ENCODE results near the gene DLK2. TPM values are rescaled to one million over a fixed set of nuclear protein-coding genes. Genes with fewer than 3 reads are reported as not detected.
"Not testable (repeated sequence)": the region's sequence is repeated elsewhere in the genome, so short reads cannot be mapped to it uniquely, and the experiment has no call there.

Gene DLK2
- total RNA-seq, 1 experiment from 2014 or later: 1.5 TPM

DNA sequence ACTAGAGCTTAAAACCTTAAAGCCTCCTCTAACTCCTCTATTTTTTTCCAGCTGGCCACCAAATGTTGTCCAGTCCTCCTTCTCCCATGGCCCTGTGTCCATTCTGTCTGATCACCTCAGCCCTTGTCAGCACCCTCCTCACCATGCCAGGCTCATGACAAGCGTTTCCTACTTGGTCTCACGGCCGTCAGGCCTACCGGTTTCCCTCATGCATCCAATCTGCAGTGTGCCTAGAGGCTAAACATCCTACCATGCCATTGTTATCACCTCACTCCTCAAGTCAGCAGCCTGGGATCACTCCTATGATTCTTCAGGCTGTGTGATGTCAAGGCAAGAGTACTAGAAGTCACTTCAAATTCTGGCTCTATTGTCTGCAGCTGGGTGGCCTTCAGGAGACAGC is 12.4 kb upstream of the DLK2 start:
- Histone ChIP-seq H3K9me3 (no peaks in the 10 kb centered on the region), H3K27me3 (no peaks in the 10 kb centered on the region), H3K4me3 (no peak overlapping the region), H3K36me3 (no peaks in the 10 kb centered on the region)
- DNase-seq: no peak

DNA sequence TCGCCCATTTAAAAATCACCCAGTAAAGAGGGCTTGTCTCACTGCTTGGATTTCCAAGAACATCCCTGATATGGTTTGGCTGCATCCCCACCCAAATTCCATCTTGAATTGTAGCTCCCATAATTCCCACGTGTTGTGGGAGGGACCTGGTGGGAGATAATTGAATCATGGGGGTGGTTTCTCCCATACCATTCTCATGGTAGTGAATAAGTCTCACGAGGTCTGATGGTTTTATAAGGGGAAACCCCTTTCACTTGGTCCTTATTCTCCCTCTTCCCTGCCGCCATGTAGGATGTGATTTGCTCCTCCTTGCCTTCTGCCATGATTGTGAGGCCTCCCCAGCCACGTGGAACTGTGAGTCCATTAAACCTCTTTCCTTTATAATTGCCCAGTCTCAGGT is 11.9 kb upstream of the DLK2 start:
- H3K36me3 ChIP-seq, DNase-seq, H3K4me3 ChIP-seq, H3K27me3 ChIP-seq, H3K9me3 ChIP-seq: not testable (repeated sequence)

DNA sequence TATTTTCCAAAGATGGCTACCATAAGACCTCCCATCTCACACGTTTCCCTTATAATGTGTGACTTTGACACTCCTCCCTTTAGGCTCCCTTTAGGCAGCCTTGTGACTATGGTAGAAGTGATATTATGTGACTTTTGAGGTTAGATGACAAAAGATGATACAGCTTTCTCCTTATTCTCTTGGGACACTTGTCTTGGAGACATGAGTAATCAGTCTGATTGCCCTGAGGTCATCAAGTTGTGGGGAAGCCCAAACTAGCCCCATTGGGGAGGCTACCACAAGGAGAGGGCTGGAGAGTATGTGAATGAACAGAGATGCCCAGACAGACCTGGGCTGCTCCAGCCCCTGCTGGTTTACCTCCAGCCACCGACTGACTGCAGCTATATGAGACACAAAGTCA is 10.6 kb upstream of the DLK2 start:
- no peaks in the 10 kb centered on the region for H3K27me3 ChIP-seq
- DNase-seq: no peak
- no peak overlapping the region for H3K4me3 ChIP-seq
- no peaks in the 10 kb centered on the region for H3K36me3 ChIP-seq
- H3K9me3 ChIP-seq: no peaks in the 10 kb centered on the region

DNA sequence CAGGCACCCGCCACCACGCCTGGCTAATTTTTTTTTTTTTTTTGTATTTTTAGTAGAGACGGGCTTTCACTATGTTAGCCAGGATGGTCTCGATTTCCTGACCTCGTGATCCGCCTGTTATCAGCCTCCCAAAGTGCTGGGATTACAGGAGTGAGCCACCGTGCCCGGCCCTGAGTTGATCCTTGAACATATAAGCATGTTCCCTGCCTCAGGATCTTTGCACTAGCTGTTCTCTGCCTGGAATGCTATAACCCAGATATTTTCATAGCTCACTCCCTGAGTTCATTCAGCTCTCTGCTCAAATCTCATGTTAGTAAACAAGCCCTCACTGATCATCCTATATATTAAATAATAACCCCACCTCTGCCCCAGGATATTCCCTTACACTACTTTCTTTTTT is 9.0 kb upstream of the DLK2 start:
- DNase-seq: no peak
- Histone ChIP-seq H3K36me3 (no peaks in the 10 kb centered on the region), H3K9me3 (no peaks in the 10 kb centered on the region), H3K4me3 (no peak overlapping the region), H3K27me3 (no peaks in the 10 kb centered on the region)

DNA sequence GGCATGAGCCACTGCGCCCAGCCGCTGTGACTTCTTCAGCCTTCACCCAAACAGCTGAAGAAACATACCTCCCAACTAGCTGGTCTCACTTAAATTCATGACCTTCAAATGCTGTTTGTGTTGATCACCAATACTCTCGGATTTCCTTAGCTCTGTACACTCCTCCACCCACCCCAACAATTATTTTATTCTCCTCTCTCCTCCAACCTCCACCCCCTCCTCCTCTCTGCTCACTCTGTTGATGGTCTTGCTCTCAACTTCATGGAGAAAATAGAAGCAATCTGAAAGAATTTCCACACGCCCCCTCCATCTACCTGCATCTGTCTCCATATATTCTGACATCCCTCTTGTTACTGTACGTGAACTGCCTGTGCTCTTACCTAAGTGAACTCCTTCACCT is 6.6 kb upstream of the DLK2 start:
- Histone ChIP-seq H3K27me3 (no peaks in the 10 kb centered on the region), H3K36me3 (no peaks in the 10 kb centered on the region), H3K9me3 (no peaks in the 10 kb centered on the region), H3K4me3 (no peak overlapping the region)
- no peak for DNase-seq

DNA sequence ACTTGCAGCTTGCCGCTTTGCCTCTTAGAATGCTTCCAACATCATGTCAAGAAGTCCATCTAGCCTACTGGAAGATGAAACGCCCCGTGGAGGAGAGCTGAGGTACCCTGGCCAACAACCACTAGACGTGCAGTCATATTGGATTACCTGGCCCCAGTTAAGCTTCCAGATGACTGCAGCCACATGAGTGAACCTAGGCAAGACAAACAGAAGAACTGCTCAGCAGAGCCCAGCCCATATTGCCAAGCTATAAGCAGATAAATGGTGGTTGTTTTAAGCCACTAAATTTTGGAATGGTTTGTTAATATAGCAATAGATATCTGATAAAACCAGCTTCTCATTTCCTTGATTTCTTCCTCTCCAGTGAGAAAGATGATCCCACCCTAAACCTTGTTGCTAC is 4.7 kb upstream of the DLK2 start:
- Histone ChIP-seq H3K4me3 (no peak overlapping the region), H3K36me3 (no peaks in the 10 kb centered on the region), H3K9me3 (no peaks in the 10 kb centered on the region), H3K27me3 (peaks cover 8% of the 10 kb centered on the region; the same call in 1 of the 2 replicates)
- DNase-seq: no peak

DNA sequence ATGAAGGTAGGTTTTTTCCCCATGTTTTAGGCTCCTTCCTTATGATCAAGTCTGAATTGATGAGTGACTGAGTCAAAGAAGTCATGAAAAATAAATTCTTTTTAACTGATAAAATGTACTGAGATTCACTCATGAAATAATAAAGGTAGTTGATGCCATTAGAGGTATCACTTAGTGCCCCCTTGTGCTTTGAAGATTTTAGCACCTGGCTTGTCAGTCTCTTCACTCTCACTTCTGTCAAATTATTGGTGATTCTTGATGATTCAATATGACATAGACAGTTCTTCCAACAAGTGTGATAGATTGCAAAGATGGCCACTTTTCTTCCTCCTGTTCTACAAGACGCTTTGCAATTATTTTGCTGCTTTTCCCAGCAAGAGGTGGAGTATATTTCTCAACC is 4.2 kb upstream of the DLK2 start:
- H3K4me3 ChIP-seq: no peak overlapping the region
- H3K27me3 ChIP-seq: peaks cover 8% of the 10 kb centered on the region; the same call in 1 of the 2 replicates
- H3K9me3 ChIP-seq: no peaks in the 10 kb centered on the region
- no peak for DNase-seq
- H3K36me3 ChIP-seq: no peaks in the 10 kb centered on the region

DNA sequence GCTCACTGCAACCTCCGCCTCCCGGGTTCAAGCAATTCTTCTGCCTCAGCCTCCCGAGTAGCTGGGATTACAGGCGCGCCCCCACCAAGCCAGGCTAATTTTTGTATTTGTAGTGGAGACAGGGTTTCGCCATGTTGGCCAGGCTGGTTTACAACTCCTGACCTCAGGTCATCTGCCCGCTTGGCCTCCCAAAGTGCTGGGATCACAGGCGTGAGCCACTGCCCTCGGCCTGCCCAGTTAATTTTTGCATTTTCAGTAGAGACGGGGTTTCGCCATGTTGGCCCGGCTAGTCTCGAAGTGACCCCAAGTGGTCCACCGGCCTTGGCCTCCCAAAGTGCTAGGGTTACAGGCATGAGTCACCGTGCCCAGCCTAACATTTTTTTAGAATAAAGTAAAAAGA is 2.8 kb upstream of the DLK2 start:
- DNase-seq, H3K4me3 ChIP-seq, H3K9me3 ChIP-seq, H3K36me3 ChIP-seq, H3K27me3 ChIP-seq: not testable (repeated sequence)

DNA sequence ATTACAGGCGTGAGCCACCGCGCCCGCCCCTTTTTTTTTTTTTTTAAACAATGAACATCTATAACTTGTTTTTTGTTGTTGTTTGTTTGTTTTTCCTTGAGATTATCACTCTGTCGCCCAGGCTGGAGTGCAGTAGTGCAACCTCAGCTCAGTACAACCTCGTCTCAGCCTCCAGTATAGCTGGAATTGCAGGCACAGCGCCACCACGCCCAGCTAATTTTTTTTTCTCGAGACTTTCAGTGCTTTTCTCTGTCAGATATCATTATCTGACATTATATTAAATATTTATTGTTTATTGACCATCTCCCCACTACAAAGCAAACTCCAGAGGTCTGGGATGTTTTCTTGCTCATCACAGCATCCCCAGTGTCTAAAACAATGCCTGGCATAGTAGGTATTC is 2.3 kb upstream of the DLK2 start:
- DNase-seq: no peak
- H3K27me3 ChIP-seq: peaks cover 8% of the 10 kb centered on the region; the same call in 1 of the 2 replicates
- H3K9me3 ChIP-seq: no peaks in the 10 kb centered on the region
- no peaks in the 10 kb centered on the region for H3K36me3 ChIP-seq
- no peak overlapping the region for H3K4me3 ChIP-seq

DNA sequence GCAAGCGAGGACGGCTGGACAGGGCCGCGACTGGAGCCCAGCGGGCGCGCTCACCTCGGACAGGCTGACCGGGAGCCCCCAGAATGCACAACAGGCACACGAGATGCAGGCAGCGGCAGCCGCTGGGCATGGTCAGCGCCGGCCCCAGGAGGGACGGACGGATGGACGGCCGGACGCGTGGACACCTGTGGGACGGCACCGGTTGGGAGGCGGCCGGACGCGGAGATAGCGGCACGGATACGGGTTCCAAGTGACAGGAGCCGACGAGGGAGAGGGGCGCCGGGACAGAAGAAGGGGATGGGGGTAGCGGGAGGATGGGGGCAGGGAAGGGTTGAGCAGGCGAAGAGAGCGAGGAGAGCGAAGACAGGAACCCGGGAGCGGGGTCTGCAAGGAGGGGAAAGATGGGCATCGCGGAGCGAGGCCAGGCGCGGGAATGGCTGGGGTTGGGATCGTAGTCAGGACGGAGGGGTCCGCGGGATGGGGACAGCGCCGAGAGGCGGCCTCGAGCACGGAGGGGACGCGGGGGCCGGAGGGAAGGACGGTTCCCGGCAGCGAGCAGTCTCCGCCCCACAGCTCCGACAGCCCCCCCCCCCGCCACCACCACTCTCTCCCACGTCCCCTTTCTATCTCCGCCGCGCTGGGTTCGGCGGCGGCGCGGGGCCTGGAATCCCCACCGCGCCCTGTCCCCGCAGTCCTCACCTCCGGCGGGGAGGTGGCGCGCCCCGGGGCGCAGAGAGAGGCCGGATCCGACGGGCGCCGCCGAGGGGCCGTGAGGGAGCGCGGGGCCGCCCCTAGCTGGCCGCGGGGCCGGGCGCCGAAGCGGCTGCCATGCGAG is 435 bp downstream of the DLK2 start:
- peaks cover 8% of the 10 kb centered on the region; the same call in 1 of the 2 replicates for H3K27me3 ChIP-seq
- H3K4me3 ChIP-seq: peak overlapping the region; percentile 39
- H3K36me3 ChIP-seq: no peaks in the 10 kb centered on the region
- peak; percentile 73 for DNase-seq
- H3K9me3 ChIP-seq: no peaks in the 10 kb centered on the region

DNA sequence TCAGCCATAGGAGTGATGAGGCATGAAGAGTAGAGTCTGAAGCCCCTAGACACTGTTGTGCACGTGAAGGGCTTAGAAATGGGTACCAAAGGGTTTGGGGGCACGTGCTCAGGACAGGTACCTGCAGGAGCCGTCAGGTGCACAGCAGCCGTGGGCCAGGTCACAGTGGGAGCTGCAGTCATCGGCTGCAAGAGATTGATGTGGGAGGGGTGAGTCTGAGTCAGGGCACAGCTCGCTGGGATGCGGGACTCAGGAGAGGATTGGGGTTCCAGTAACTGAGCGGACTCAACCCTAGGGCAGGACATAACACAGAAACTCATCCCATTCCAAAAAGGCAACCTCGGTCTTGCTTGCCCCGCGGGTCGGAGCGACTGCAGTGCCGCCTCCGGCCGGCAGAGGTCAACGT is 1.1 kb downstream of the DLK2 start:
- DNase-seq: no peak
- Histone ChIP-seq H3K27me3 (peaks cover 8% of the 10 kb centered on the region; the same call in 1 of the 2 replicates), H3K9me3 (no peaks in the 10 kb centered on the region), H3K36me3 (no peaks in the 10 kb centered on the region), H3K4me3 (peak overlapping the region; percentile 39)

DNA sequence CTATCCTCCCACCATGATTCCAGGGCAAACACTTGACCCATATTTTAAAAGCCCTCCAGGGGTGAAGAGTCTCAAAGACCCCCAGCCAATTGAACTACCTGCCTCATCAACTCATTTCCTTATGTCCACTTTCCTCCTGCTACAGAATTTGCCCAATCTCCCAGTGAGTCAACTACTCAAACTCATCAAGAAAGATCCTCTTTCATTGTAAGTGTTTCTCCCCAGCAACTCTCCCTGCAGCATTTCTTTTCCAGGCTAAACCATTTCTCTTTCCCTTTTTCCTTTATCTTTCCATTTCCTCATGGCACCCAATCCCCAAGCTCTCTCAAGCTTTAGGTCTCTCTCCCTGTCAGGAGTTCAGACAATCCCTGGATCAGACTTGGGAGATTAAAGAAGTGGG is 1.5 kb downstream of the DLK2 start:
- no peak for DNase-seq
- Histone ChIP-seq H3K36me3 (no peaks in the 10 kb centered on the region), H3K27me3 (peaks cover 8% of the 10 kb centered on the region; the same call in 1 of the 2 replicates), H3K4me3 (no peak overlapping the region), H3K9me3 (no peaks in the 10 kb centered on the region)

DNA sequence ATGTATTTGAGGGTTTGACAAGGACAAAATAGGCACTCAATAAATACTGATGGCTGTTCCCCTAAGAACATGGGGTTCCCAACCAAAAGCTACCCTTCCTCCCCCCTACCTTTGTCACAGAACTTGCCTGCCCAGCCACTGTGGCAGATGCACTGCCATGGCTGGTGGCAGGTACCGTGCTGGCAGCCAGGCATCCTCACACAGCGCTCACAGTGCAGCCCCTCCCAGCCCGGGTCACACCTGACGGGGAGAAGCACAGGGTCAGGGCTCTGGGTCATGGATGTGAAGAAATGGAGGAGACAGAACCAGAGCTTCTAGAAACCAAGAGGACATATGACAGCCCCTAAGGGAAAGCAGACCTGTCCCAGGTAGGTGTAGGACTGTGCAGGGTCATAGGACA is 2.5 kb downstream of the DLK2 start:
- Histone ChIP-seq H3K9me3 (no peaks in the 10 kb centered on the region), H3K27me3 (peaks cover 8% of the 10 kb centered on the region; the same call in 1 of the 2 replicates), H3K4me3 (no peak overlapping the region), H3K36me3 (no peaks in the 10 kb centered on the region)
- DNase-seq: no peak

DNA sequence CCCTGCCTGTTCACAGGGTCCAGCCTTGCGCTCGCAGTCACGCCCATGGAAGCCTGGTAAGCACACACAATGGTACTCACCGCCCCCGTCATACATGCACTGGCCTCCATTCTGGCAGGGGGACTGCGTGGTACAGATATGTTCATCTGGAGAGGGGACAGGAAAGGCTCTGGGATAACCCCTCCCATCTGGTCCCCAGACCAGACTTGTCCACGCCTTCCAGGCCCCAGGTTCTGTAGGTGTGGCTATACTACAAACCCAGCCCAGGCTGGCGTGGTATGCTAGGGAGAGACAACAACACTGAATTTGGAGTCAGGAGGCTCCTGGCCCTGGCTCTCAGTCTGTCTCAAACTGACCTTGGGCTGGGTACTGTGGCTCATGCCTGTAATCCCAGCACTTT is 3.4 kb downstream of the DLK2 start:
- Histone ChIP-seq H3K36me3 (no peaks in the 10 kb centered on the region), H3K27me3 (peaks cover 8% of the 10 kb centered on the region; the same call in 1 of the 2 replicates), H3K4me3 (no peak overlapping the region), H3K9me3 (no peaks in the 10 kb centered on the region)
- no peak for DNase-seq

DNA sequence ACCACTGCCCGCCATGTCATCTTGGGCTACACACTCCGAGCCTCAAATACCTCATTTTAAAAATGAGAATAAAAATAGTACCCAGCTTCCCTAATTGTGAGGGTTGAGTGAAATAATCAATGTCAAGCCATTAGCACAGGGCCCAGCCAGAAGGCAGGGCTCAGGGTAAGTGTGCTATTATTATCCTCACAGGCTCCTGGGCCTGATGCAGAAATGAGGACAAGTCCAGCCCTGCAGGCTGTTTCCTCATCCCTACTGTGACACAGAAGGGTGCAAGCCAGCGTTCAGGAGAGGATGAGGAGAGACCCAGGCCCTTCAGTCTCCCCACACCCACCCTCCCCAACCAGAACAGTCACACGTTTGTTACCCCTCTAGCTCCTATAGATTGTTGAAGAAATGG is 4.0 kb downstream of the DLK2 start:
- no peak overlapping the region for H3K4me3 ChIP-seq
- peaks cover 8% of the 10 kb centered on the region; the same call in 1 of the 2 replicates for H3K27me3 ChIP-seq
- H3K36me3 ChIP-seq: no peaks in the 10 kb centered on the region
- H3K9me3 ChIP-seq: no peaks in the 10 kb centered on the region
- no peak for DNase-seq

DNA sequence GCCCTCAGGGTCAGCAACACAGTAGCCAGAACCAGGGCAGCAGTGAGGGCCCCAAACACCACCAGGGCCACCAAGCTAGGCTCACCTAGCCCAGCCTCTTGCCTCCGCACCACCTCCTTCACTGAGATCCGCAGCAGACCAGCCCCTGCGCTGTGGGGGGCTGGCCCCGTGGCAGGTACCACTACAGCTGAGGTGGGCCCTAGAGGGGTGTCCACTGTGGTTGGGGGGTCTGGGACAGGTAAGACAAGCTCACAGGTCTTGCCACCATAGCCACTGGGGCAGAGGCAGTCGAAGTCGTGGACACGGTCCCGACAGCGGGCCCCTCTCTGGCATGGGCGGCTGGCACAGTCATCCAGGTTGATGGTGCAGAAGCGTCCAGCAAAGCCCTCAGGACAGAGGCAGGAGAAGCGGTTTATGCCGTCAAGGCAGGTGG is 4.6 kb downstream of the DLK2 start:
- Histone ChIP-seq H3K9me3 (no peaks in the 10 kb centered on the region), H3K36me3 (no peaks in the 10 kb centered on the region), H3K27me3 (peaks cover 2% of the 10 kb centered on the region; the same call in 1 of the 2 replicates), H3K4me3 (no peak overlapping the region)
- no peak for DNase-seq

DNA sequence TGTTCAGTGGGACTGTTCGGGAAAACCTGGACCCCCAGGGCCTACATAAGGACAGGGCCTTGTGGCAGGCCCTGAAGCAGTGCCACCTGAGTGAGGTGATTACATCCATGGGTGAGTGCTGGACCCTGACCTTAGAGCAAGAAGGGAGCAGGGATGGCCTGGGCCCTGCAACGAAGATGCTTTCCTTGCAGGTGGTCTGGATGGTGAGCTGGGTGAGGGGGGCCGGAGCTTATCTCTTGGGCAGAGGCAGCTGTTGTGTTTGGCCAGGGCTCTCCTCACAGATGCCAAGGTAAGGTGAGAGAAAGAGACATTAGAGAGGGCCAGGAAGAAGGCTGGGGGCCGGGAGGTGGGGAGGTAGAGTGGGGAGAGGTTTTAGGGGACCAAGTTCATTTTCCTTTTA is 6.4 kb downstream of the DLK2 start:
- no peak for DNase-seq
- Histone ChIP-seq H3K9me3 (no peaks in the 10 kb centered on the region), H3K36me3 (no peaks in the 10 kb centered on the region), H3K4me3 (no peak overlapping the region), H3K27me3 (no peaks in the 10 kb centered on the region)

DNA sequence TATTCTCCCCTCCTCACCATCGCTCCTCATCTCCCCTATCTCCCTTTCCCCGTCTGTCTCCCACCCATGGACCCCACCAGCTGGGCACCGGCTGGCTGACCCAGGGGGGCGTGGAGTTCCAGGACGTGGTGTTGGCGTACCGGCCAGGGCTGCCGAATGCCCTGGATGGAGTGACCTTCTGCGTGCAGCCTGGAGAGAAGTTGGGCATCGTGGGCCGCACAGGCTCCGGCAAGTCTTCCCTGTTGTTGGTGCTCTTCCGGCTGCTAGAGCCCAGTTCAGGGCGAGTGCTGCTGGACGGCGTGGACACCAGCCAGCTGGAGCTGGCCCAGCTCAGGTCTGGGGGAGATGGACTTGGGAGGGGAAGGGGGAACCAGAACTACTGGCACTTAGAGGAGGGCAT is 7.7 kb downstream of the DLK2 start:
- Histone ChIP-seq H3K36me3 (no peaks in the 10 kb centered on the region), H3K27me3 (no peaks in the 10 kb centered on the region), H3K4me3 (no peak overlapping the region), H3K9me3 (no peaks in the 10 kb centered on the region)
- no peak for DNase-seq
